ENCODE results near the gene UBASH3A.

UBASH3A gene

GRCh38 chr21:42451941-42452340 lies 48.2 kb downstream of the UBASH3A start:
- no peak for DNase-seq (ENCODE audit: low read depth)

GRCh38 chr21:42452401-42453223 lies 48.9 kb downstream of the UBASH3A start:
- no peak for DNase-seq (ENCODE audit: low read depth)

DNA sequence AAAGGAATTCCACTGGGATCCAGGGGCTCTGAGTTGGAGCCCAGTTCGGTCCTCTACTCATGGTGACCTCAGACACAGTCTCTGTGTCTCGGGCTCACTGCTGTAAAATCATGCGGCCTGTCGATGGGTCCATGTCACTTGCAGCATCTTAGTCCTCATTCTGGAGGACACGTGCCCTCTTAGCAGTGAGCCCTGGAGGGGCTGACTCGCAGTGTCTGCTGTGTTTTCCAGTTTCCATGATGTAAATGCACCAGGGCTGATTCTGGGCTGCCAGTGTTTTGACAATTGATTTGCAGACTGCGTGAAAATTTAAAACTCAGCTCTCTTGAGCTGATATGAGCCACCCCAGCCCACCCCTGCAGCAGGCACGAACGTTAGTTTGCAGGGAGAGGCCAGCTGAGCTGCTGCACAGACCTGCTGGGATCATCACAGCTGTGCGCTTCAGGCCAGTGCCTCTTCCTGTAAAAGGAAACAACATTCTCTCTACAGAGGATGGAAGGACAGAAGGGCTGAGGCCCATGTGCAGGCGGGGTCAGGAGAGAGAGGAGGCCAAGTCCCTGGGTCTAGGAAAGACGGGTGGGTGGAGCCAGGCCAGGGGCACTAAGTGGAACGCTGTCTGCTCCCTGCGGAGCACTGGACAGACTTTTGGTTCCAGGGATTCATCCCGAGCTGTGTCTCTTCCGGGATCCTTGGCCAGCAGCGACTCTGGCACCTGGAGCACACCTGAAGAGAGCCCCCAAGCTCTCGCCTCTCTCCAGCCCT lies 49.7 kb downstream of the UBASH3A start:
- DNase-seq (ENCODE audit: low read depth) = no peak

GRCh38 chr21:42453986-42454570 lies 50.4 kb downstream of the UBASH3A start:
- no peak for DNase-seq (ENCODE audit: low read depth)

- no peak for DNase-seq (ENCODE audit: low read depth)
These were observed 51.1 kb downstream of the UBASH3A start for GRCh38 chr21:42454786-42455185.

GRCh38 chr21:42455196-42455595 lies 51.5 kb downstream of the UBASH3A start:
- DNase-seq (ENCODE audit: low read depth) = no peak

GRCh38 chr21:42455754-42456440 lies 52.2 kb downstream of the UBASH3A start:
- DNase-seq (ENCODE audit: low read depth) = no peak

DNA sequence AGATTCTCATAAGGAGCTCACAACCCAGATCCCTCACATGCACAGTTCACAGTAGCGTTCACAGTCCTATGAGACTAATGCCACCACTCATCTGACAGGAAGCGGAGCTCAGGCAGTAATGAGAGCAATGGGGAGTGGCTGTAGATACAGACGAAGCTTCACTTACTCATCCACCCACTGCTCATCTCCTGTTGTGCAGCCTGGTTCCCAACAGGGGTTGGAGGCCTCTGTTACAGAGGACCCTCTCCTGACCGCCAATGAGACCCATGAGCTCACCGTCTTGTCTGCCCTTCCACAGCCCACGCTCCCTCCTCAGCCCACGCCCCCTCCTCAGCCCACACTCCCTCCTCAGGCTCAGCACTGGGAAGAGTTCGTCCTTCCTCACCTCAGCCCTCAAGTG lies 52.8 kb downstream of the UBASH3A start:
- peak; percentile 25 for DNase-seq (ENCODE audit: low read depth)

GRCh38 chr21:42459082-42459460 lies 55.4 kb downstream of the UBASH3A start:
- DNase-seq (ENCODE audit: low read depth) = no peak

GRCh38 chr21:42459546-42460215 lies 56.0 kb downstream of the UBASH3A start:
- DNase-seq (ENCODE audit: low read depth) = no peak

DNA sequence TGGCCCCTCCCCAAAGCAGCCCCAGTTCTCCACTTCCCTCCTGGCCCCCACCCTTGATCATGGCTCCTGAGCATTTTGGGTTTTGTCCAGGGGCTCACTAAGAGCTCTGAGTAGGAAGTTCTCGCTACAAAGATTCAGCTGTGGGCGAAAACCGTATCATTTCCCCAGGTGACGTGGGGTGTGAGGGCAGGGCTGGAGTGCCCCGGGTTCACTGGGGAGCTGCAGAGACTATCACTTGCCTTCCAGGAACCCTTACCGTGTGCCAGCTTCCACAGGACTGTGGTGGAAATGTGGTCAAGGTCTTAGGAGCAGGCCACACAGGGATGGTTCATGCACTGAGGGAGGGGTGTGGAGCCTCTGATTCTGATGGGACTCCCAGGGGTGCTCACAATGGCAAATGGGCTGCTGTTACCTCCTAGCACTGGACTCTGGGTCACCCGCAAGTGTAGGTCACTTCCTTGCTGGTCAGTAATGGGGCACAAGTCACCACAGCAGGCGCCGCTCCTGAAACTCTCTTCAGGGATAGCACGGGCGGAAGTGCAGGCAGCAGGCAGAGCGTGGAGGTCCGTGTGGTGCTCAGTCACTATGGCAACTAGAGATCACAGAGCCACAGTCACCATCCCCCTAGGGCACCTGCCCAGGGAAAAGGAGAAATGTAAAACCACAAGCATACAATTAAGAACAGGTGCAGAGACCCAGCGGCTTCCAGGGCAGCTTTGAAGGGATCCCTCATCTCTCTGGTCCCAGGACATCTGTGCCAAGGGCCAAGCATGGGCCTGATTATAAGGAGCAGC lies 56.9 kb downstream of the UBASH3A start:
- DNase-seq (ENCODE audit: low read depth) = peak; percentile 53

- no peak for DNase-seq (ENCODE audit: low read depth)
These were observed 57.5 kb downstream of the UBASH3A start for GRCh38 chr21:42461185-42461520.

DNA sequence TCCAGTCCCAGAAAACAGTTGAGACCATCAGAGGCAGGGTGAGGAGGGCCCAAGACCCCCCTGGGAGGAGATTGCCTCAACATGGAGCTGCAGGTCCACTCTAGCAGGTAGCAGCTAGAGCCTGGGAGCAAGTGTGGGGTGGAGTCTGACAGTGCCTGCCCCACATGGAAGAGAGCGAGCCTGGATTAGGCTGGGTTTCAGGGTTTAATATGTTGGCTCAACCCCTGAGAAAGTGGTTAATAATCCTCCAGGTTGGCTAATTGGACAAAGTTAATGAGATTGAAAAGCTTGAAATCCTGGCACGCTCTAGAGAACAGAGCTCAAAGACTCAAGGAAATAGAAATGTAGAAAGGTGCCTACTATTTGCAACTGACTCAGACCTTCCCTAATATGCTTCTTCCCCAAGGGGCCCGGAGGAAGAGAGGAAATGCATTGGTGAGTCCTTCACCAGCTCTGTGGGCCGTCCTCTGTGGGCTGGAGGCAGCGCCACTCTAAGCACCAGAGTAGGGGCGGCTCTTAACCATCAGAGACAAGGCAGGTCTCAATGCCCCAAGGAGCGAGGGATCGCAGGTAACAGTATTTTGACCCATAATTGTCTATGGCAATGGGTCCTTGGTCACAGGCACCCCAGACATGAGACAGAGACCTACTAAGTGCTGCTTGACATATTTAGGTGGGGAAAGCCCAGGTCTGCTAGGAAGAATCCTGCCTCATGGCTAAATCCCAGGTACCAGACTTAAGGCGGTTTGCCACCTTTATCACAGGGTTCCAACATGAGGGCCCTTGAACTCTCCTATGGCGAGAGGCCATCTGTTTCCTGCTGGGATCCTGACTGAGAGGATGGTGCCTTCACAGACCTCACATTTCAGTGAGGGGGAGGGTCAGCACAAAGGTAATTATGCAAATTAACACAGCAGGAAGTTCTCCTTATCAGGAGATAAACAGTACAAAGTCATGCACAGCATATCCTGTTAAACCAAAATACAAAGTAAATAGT lies 58.5 kb downstream of the UBASH3A start:
- DNase-seq (ENCODE audit: low read depth) = no peak

- DNase-seq (ENCODE audit: low read depth) = peak; percentile 53
These were observed 60.3 kb downstream of the UBASH3A start for GRCh38 chr21:42463861-42464515.

- DNase-seq (ENCODE audit: low read depth) = no peak
These were observed 61.5 kb downstream of the UBASH3A start for GRCh38 chr21:42465008-42465802.

DNA sequence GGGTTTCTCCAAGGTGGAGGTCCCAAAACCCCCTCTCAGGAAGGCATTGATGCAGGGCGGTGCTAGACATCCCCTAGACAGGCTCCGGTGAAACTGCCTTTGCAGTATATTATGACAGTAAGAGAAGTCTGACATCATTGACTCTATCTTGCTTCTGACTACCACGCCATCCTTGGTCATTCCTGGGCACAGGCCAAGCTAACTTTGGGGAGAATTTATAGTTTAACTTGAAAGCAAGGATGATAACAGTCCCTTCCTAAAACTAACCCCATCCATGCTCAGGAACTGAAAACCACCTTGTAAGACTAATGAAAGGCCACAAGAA lies 62.1 kb downstream of the UBASH3A start:
- no peak for DNase-seq (ENCODE audit: low read depth)

DNA sequence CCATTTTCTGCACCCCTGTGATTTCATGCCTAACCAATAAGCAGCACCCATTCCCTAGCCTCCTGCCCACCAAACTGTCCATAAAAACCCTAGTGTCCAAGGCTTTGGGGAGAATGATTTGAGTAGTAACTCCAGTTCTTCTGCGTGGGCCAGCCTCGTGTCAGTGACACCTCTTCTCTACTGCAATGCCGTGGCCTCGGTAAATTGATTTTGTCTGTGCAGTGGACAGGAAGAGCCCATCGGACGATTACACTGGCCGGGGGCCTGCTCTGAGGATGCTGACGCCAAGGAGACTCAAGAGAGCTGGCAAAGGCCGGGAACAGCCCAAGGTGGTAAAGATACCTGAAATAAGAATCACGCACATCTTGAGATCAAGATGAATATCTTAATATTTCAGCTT lies 63.0 kb downstream of the UBASH3A start:
- DNase-seq (ENCODE audit: low read depth) = no peak

DNA sequence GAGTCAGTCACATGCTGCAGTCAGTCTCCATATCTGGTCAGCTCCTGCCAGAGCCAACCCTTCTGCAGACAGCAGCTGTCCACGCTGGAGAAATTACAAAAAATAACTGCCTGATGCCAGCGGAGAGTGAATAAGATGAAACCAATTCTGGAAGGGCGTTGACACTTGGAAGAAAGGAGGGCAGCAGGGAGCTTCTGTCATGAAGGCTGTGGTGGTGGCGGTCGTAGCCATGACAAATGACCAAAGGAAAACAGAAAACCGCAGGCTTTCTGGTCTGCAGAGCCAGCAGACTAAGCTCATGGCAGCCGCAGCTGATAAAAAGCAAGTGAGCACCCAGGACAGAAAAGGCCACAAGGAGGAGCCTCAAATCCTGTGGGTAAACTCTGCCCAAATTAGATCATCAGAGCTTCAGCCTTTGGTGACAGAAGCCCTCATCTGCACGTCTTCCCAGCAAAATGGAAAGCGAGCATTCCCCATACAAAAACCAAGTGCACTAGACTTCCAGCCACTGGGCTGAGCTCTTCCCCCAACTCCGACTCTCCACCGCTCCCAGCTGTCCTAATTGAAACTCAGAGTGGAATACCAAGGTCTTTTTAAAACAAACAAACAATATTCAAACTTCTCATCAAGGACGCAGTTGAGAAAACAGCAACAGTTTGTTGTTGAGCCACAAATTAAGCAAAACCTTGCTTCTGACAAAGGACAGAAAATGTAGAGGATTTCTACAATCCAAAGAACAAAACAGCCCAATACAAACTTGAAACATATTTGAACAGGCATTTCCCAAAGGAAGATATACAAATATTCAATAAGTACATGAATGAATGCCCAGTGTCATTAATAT lies 63.7 kb downstream of the UBASH3A start:
- no peak for DNase-seq (ENCODE audit: low read depth)

All from T follicular helper cell (primary cell).